RWPE1 (cell line): ENCODE results near the gene MED27.

ENCODE experiments used
- CTCF ChIA-PET: fragments of 350-600 bp; sonication (Branson Sonifier 250); formaldehyde crosslinking; extraction: SDS; loops from one replicate; lab custom pipeline; 2021; lab: Yijun Ruan, JAX
- POLR2A ChIA-PET: fragments of 400-600 bp; formaldehyde crosslinking; extraction: SDS; loops from one replicate; lab custom pipeline; 2020; ENCODE audit warnings: antibody characterized with exemption; ENCODE audit not compliant: low non-redundant PET; lab: Yijun Ruan, JAX
- DNase-seq: peaks from one replicate; pipeline ENCODE4 v3.0.0; 2012; ENCODE audit warnings: low spot score
- H3K27ac ChIP-seq: fragments of 450-650 bp; 2 replicates; pipeline ENCODE4 v1.5.1; 2017
- CTCF ChIP-seq: fragments of 450-650 bp; conservative IDR thresholded peaks from 2 replicates; pipeline ENCODE4 v1.5.1; 2017; ENCODE audit warnings: low read depth, mild to moderate bottlenecking

MED27 gene

GRCh38 chr9:131972889-131973288 lies 106.8 kb downstream of the MED27 start:
- no peak for TF ChIP-seq CTCF
- ChIA-PET POLR2A (no interaction called here), CTCF (no interaction called here)
- no peak for DNase-seq
- no peak overlapping the region for H3K27ac ChIP-seq

- TF ChIP-seq CTCF: no peak
- ChIA-PET POLR2A (no interaction called here), CTCF (no interaction called here)
- H3K27ac ChIP-seq: no peak overlapping the region
- no peak for DNase-seq
These were observed 108.1 kb downstream of the MED27 start for GRCh38 chr9:131971482-131972074.

GRCh38 chr9:131969469-131969989 lies 110.1 kb downstream of the MED27 start:
- ChIA-PET CTCF (interaction anchor here (0.6 kb wide), 2 partner anchors 143 to 184 kb away, joined by 3 read pairs; no protein-coding TSS in a partner anchor), POLR2A (no interaction called here)
- DNase-seq: no peak
- no peak overlapping the region for H3K27ac ChIP-seq
- TF ChIP-seq CTCF: no peak

- CTCF ChIA-PET: no interaction called here
- POLR2A ChIA-PET: no interaction called here
- DNase-seq: no peak
- H3K27ac ChIP-seq: no peak overlapping the region
- no peak for TF ChIP-seq CTCF
These were observed 111.0 kb downstream of the MED27 start for GRCh38 chr9:131968632-131969031.

- DNase-seq: no peak
- TF ChIP-seq CTCF: no peak
- CTCF ChIA-PET: interaction anchor here (0.6 to 0.7 kb wide), 2 partner anchors 25 to 128 kb away, joined by 3 read pairs; no protein-coding TSS in a partner anchor
- no peak overlapping the region for H3K27ac ChIP-seq
- POLR2A ChIA-PET: no interaction called here
These were observed 113.8 kb downstream of the MED27 start for GRCh38 chr9:131965841-131966240.

- POLR2A ChIA-PET: no interaction called here
- TF ChIP-seq CTCF: no peak
- H3K27ac ChIP-seq: no peak overlapping the region
- CTCF ChIA-PET: no interaction called here
- no peak for DNase-seq
These were observed 114.6 kb downstream of the MED27 start for GRCh38 chr9:131965103-131965502.
